Fibroblast of lung (primary cell): ENCODE results near the gene KCNH1. TPM values are rescaled to one million over a fixed set of nuclear protein-coding genes. Genes with fewer than 3 reads are reported as not detected.

Source experiments
- DNase-seq, 2 donors: peaks; one replicate each; pipeline versions ENCODE4 v3.0.0 to v3.0.0-alpha.2; 2010; ENCODE audit warnings: low read depth in 2 of 2
- H2AFZ ChIP-seq: 2 replicates; pipeline ENCODE4 v1.5.1; 2012; ENCODE audit warnings: low read length, control low read depth, inconsistent platforms
- H3K27ac ChIP-seq: 2 replicates; pipeline ENCODE4 v1.5.1; 2011; ENCODE audit warnings: low read length, control low read depth; ENCODE audit not compliant: insufficient read depth
- H3K27me3 ChIP-seq: 2 replicates; pipeline ENCODE4 v1.5.1; 2011; ENCODE audit warnings: mild to moderate bottlenecking, low read length; ENCODE audit not compliant: control insufficient read depth, insufficient read depth
- H3K36me3 ChIP-seq: 2 replicates; pipeline ENCODE4 v1.5.1; 2011; ENCODE audit warnings: low read length; ENCODE audit not compliant: control insufficient read depth, insufficient read depth
- H3K4me1 ChIP-seq: 2 replicates; pipeline ENCODE4 v1.5.1; 2011; ENCODE audit warnings: low read length; ENCODE audit not compliant: control insufficient read depth, insufficient read depth; ENCODE audit errors: extremely low read depth
- H3K4me2 ChIP-seq: 2 replicates; pipeline ENCODE4 v1.5.1; 2011; ENCODE audit warnings: low read length, control low read depth; ENCODE audit not compliant: insufficient read depth; ENCODE audit errors: extremely low read depth
- H3K4me3 ChIP-seq, 4 experiments: fragments of 200-600 bp in 1 of 4; sonication (generic) in 1 of 4; replicated peaks in 1 of 4; 2 replicates each; pipeline ENCODE4 v1.5.1; 2011 to 2016; ENCODE audit warnings: low read length in 4 of 4, low read depth in 3 of 4, mild to moderate bottlenecking in 3 of 4, control low read depth in 2 of 4, inconsistent platforms in 1 of 4, mixed read lengths in 1 of 4; ENCODE audit not compliant: insufficient read depth in 1 of 4; ENCODE audit errors: control extremely low read depth in 1 of 4
- H3K79me2 ChIP-seq: 2 replicates; pipeline ENCODE4 v1.5.1; 2012; ENCODE audit warnings: mild to moderate bottlenecking, low read length, inconsistent platforms; ENCODE audit not compliant: control insufficient read depth, insufficient read depth
- H3K9ac ChIP-seq: 2 replicates; pipeline ENCODE4 v1.5.1; 2011; ENCODE audit warnings: mild to moderate bottlenecking, low read length, control low read depth; ENCODE audit not compliant: insufficient read depth
- H3K9me3 ChIP-seq: 2 replicates; pipeline ENCODE4 v1.5.1; 2012; ENCODE audit warnings: low read depth, low read length; ENCODE audit not compliant: control insufficient read depth, insufficient read depth
- H4K20me1 ChIP-seq: 2 replicates; pipeline ENCODE4 v1.5.1; 2011; ENCODE audit warnings: low read length; ENCODE audit not compliant: control insufficient read depth, insufficient read depth; ENCODE audit errors: extremely low read depth
- EZH2 ChIP-seq: IDR thresholded peaks from 2 replicates; pipeline ENCODE4 v1.5.1; 2012; ENCODE audit warnings: low read length, control low read depth, mild to moderate bottlenecking; ENCODE audit errors: missing control alignments
- polyA plus RNA-seq, 2 donors: library from polyadenylated mRNA; depleted of rRNA in 1 of 2; stranded (reverse) in 1 of 2; unstranded in 1 of 2; fragments of >200 nt; gene quantifications; 2 replicates each; pipeline ENCODE4 v1.2.1, GENCODE V29; 2011 to 2012; ENCODE audit warnings: missing spikeins in 1 of 2
- total RNA-seq: library from RNA; depleted of rRNA; stranded (reverse); fragments of >200 nt; gene quantifications from 2 replicates; pipeline ENCODE4 v1.2.1, GENCODE V29; 2014
- TF ChIP-seq, protein P1 (sequence below), 2 donors: IDR thresholded peaks in 1 of 2; conservative IDR thresholded peaks in 1 of 2; 1 replicate in 1 of 2; 2 replicates in 1 of 2; pipeline ENCODE4 v1.5.1; 2011 to 2012; ENCODE audit warnings: low read length in 2 of 2, control low read depth in 1 of 2, inconsistent platforms in 1 of 2, low read depth in 1 of 2, mild to moderate bottlenecking in 1 of 2

The KCNH1 gene
- total and polyA plus RNA-seq, 2 donors (not counting 1 experiment from before 2014, with no cell fraction given), result 0.17 to 1.5 TPM

DNA sequence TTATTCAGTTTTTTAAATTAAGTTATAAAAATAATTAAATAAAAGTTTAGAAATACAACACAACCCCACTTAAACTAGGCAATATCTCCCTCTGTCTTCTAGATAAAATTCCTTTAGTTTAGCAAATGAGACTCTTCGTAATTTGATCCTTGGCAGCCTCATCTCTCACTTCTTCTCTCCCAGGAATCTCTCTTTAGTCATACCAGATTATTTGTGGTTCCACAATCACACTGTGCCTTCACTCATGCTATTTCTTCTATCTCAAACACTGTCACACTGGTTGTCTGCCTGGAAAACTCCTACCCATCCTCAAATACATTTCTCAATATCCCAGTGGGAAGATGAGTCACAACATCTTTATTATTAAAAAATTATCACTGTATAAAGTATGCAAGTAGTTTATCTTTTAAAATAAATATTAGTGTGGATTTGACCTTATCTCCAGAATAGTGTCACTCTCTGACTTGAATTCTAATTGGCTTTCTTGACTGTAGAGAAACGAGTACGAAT, 195.5 kb downstream of the KCNH1 start:
- Histone ChIP-seq H3K4me1 (no peaks in the 10 kb centered on the region), H3K9ac (no peak overlapping the region), H3K4me2 (no peak overlapping the region), H3K36me3 (no peaks in the 10 kb centered on the region), H3K4me3 (no peak overlapping the region), H3K27me3 (no peaks in the 10 kb centered on the region), H3K27ac (no peak overlapping the region), H4K20me1 (no peaks in the 10 kb centered on the region), H2AFZ (no peak overlapping the region), H3K9me3 (no peaks in the 10 kb centered on the region), H3K79me2 (no peaks in the 10 kb centered on the region)
- DNase-seq, result peak in 1 of 2 donors; percentile 61
- TF ChIP-seq EZH2, result no peak

DNA sequence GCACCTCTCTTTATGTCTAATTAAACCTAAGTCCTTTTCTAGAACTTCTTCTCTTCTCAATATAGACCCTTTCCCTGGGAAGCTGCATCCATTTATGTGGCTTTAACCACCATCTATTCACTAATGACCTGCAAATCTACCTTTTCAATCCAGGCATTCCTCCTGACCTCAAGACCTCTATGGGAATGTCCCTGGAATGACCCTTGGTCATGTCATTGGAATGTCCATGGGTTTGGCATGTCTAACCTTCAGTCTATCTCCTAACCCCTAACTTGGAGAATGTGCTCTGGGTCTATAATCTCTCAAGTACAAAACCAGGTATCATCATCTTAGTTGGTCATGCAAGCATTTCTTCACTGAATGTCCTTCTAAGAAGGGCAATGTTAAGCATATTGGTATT, 196.1 kb downstream of the KCNH1 start:
- DNase-seq, result peak in 1 of 2 donors; percentile 29
- no peak overlapping the region for H3K9ac ChIP-seq
- no peaks in the 10 kb centered on the region for H3K27me3 ChIP-seq
- no peak overlapping the region for H3K4me3 ChIP-seq
- H3K27ac ChIP-seq, result no peak overlapping the region
- no peaks in the 10 kb centered on the region for H3K79me2 ChIP-seq
- TF ChIP-seq, protein P1, sequence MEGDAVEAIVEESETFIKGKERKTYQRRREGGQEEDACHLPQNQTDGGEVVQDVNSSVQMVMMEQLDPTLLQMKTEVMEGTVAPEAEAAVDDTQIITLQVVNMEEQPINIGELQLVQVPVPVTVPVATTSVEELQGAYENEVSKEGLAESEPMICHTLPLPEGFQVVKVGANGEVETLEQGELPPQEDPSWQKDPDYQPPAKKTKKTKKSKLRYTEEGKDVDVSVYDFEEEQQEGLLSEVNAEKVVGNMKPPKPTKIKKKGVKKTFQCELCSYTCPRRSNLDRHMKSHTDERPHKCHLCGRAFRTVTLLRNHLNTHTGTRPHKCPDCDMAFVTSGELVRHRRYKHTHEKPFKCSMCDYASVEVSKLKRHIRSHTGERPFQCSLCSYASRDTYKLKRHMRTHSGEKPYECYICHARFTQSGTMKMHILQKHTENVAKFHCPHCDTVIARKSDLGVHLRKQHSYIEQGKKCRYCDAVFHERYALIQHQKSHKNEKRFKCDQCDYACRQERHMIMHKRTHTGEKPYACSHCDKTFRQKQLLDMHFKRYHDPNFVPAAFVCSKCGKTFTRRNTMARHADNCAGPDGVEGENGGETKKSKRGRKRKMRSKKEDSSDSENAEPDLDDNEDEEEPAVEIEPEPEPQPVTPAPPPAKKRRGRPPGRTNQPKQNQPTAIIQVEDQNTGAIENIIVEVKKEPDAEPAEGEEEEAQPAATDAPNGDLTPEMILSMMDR (conservative IDR thresholded peaks at IDR 0.05 in 1 of 2, IDR thresholded peaks at IDR 0.05 in 1 of 2; ENCODE audit: low read depth in 1 of 2, low read length in 2 of 2), result no peak
- TF ChIP-seq EZH2, result no peak
- H2AFZ ChIP-seq, result no peak overlapping the region
- no peak overlapping the region for H3K4me2 ChIP-seq
- no peaks in the 10 kb centered on the region for H3K36me3 ChIP-seq
- no peaks in the 10 kb centered on the region for H3K9me3 ChIP-seq
- H4K20me1 ChIP-seq, result no peaks in the 10 kb centered on the region
- H3K4me1 ChIP-seq, result no peaks in the 10 kb centered on the region

DNA sequence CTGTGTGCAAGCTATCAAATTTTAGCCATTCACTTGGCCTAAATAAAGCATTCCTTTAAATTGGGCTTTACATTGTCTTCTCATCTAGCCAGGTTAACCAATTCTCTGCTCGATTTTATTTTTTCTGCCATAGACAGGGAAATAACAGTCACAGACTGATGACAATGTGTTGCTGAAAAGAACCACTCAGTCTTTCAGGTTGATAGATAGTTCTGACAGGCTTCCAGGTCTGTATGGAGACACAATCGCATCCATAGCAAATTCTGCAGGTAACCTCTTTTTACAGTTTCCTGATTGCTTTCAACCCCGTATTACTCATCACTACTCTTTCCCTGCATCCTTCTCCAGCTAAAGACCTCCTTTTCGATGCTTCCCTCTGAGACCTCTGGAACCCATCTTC, 198.0 kb downstream of the KCNH1 start:
- Histone ChIP-seq H3K9me3 (no peaks in the 10 kb centered on the region), H3K4me1 (no peaks in the 10 kb centered on the region), H3K27me3 (no peaks in the 10 kb centered on the region), H3K4me3 (no peak overlapping the region), H2AFZ (no peak overlapping the region), H3K27ac (no peak overlapping the region), H3K9ac (no peak overlapping the region), H3K79me2 (no peaks in the 10 kb centered on the region), H4K20me1 (no peaks in the 10 kb centered on the region), H3K36me3 (no peaks in the 10 kb centered on the region), H3K4me2 (no peak overlapping the region)
- TF ChIP-seq EZH2, result no peak
- DNase-seq, result no peak

DNA sequence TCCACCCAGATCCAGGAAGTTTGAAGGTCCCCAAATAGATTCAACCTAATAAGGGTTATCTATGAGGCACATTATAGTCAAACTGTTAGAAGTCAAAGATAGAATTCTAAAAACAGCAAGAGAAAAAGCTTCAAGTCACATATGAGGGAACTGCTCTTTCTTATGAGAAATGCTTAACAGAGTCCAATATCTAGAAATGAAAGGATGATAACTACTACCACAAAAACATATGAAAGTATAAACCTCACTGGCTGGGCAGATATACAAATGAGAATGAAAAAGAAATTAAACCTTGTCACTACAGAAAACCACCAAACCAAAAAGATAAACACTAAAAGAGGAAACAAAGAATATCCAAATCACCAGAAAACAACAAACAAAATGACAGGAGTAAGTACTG, 201.8 kb downstream of the KCNH1 start:
- no peak overlapping the region for H3K9ac ChIP-seq
- H3K36me3 ChIP-seq, result no peaks in the 10 kb centered on the region
- no peak overlapping the region for H3K27ac ChIP-seq
- DNase-seq, result no peak
- no peaks in the 10 kb centered on the region for H4K20me1 ChIP-seq
- H3K79me2 ChIP-seq, result no peaks in the 10 kb centered on the region
- TF ChIP-seq, protein P1 (conservative IDR thresholded peaks at IDR 0.05 in 1 of 2, IDR thresholded peaks at IDR 0.05 in 1 of 2; ENCODE audit: low read depth in 1 of 2, low read length in 2 of 2), result no peak
- TF ChIP-seq EZH2, result no peak
- no peak overlapping the region for H2AFZ ChIP-seq
- H3K27me3 ChIP-seq, result no peaks in the 10 kb centered on the region
- H3K4me3 ChIP-seq, result no peak overlapping the region
- H3K4me2 ChIP-seq, result no peak overlapping the region
- H3K4me1 ChIP-seq, result no peaks in the 10 kb centered on the region
- H3K9me3 ChIP-seq, result no peaks in the 10 kb centered on the region
